Neural progenitor cell (in vitro differentiated cells): ENCODE data around the gene MPV17L2. TPM values are rescaled to one million over a fixed set of nuclear protein-coding genes. Genes with fewer than 3 reads are reported as not detected.

Experiments used
- DNase-seq: peaks from one replicate; pipeline ENCODE4 v3.0.0-alpha.2; 2016; ENCODE audit warnings: low spot score
- H2AFZ ChIP-seq: fragments of 200-600 bp; sonication (generic); replicated peaks from 2 replicates; pipeline ENCODE4 v1.6.1; 2016; ENCODE audit warnings: antibody characterized with exemption
- H3F3A ChIP-seq: fragments of 200-600 bp; sonication (generic); 2 replicates; pipeline ENCODE4 v1.6.1; 2016; ENCODE audit warnings: antibody characterized with exemption, low read depth
- H3K27ac ChIP-seq: fragments of 200-600 bp; sonication (generic); 2 replicates; pipeline ENCODE4 v1.5.1; 2016; ENCODE audit warnings: mild to moderate bottlenecking
- H3K27me3 ChIP-seq: fragments of 200-600 bp; sonication (generic); 2 replicates; pipeline ENCODE4 v1.6.1; 2016; ENCODE audit warnings: mild to moderate bottlenecking, moderate library complexity
- H3K36me3 ChIP-seq: fragments of 200-600 bp; sonication (generic); 2 replicates; pipeline ENCODE4 v1.5.1; 2016
- H3K4me1 ChIP-seq: fragments of 200-600 bp; sonication (generic); 2 replicates; pipeline ENCODE4 v1.6.1; 2016; ENCODE audit warnings: mixed run types
- H3K4me2 ChIP-seq: fragments of 200-600 bp; sonication (generic); 2 replicates; pipeline ENCODE4 v1.6.1; 2016
- H3K4me3 ChIP-seq: fragments of 200-600 bp; sonication (generic); 2 replicates; pipeline ENCODE4 v1.5.1; 2016
- H3K79me2 ChIP-seq: fragments of 200-600 bp; sonication (generic); 2 replicates; pipeline ENCODE4 v1.6.1; 2016; ENCODE audit warnings: low read depth
- H3K9ac ChIP-seq: fragments of 200-600 bp; sonication (generic); 2 replicates; pipeline ENCODE4 v1.6.1; 2016
- H3K9me3 ChIP-seq: fragments of 200-600 bp; sonication (generic); 2 replicates; pipeline ENCODE4 v1.5.1; 2016; ENCODE audit warnings: low read depth
- H4K20me1 ChIP-seq: fragments of 200-600 bp; sonication (generic); 2 replicates; pipeline ENCODE4 v1.6.1; 2016; ENCODE audit warnings: low read depth
- H3K27ac Mint-ChIP-seq: 3 replicates; pipeline ENCODE4 v1.8.0; 2021; ENCODE audit warnings: mixed read lengths
- H3K27me3 Mint-ChIP-seq: 2 replicates; pipeline ENCODE4 v1.8.0; 2022; ENCODE audit warnings: low read depth, mild to moderate bottlenecking, inconsistent platforms, moderate library complexity, mixed read lengths; ENCODE audit not compliant: insufficient read depth
- H3K36me3 Mint-ChIP-seq: 3 replicates; pipeline ENCODE4 v1.8.0; 2021; ENCODE audit warnings: mixed read lengths
- H3K4me1 Mint-ChIP-seq: 3 replicates; pipeline ENCODE4 v1.8.0; 2021; ENCODE audit warnings: mixed read lengths
- H3K4me3 Mint-ChIP-seq: 3 replicates; pipeline ENCODE4 v1.8.0; 2021; ENCODE audit warnings: mild to moderate bottlenecking, moderate library complexity, mixed read lengths
- H3K9me3 Mint-ChIP-seq: 3 replicates; pipeline ENCODE4 v1.8.0; 2020; ENCODE audit warnings: mixed read lengths
- EZH2 ChIP-seq: fragments of 200-600 bp; sonication (generic); IDR thresholded peaks from 2 replicates; pipeline ENCODE4 v1.6.1; 2017; ENCODE audit warnings: antibody characterized with exemption, mild to moderate bottlenecking, moderate library complexity
- EZH2phosphoT487 ChIP-seq: fragments of 200-600 bp; sonication (generic); IDR thresholded peaks from 2 replicates; pipeline ENCODE4 v1.6.1; 2017; ENCODE audit warnings: antibody characterized with exemption
- total RNA-seq: library from RNA; depleted of rRNA; stranded (reverse); fragments of >200 nt; gene quantifications from 2 replicates; pipeline ENCODE4 v1.2.3, GENCODE V29; 2015; ENCODE audit warnings: low replicate concordance
- TF ChIP-seq, protein P1 (sequence below): fragments of 200-600 bp; sonication (generic); IDR thresholded peaks from 2 replicates; pipeline ENCODE4 v1.5.1; 2017; ENCODE audit warnings: antibody characterized with exemption, mild to moderate bottlenecking

Gene MPV17L2
- total RNA-seq, 1 donor from 2014 or later: 28.1 TPM

- peaks cover 57% of the 10 kb centered on the region for H3K27me3 ChIP-seq
- Mint-ChIP-seq H3K4me3 (no peak overlapping the region), H3K9me3 (peaks cover 6% of the 10 kb centered on the region), H3K4me1 (peaks cover 13% of the 10 kb centered on the region), H3K27ac (no peak overlapping the region), H3K27me3 (peaks cover 42% of the 10 kb centered on the region), H3K36me3 (no peaks in the 10 kb centered on the region)
- TF ChIP-seq EZH2: no peak
- TF ChIP-seq, protein P1, sequence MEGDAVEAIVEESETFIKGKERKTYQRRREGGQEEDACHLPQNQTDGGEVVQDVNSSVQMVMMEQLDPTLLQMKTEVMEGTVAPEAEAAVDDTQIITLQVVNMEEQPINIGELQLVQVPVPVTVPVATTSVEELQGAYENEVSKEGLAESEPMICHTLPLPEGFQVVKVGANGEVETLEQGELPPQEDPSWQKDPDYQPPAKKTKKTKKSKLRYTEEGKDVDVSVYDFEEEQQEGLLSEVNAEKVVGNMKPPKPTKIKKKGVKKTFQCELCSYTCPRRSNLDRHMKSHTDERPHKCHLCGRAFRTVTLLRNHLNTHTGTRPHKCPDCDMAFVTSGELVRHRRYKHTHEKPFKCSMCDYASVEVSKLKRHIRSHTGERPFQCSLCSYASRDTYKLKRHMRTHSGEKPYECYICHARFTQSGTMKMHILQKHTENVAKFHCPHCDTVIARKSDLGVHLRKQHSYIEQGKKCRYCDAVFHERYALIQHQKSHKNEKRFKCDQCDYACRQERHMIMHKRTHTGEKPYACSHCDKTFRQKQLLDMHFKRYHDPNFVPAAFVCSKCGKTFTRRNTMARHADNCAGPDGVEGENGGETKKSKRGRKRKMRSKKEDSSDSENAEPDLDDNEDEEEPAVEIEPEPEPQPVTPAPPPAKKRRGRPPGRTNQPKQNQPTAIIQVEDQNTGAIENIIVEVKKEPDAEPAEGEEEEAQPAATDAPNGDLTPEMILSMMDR: no peak
- no peak for TF ChIP-seq EZH2phosphoT487
- H3K4me2 ChIP-seq: no peak overlapping the region
- H3K9me3 ChIP-seq: no peaks in the 10 kb centered on the region
- H3K4me3 ChIP-seq: no peak overlapping the region
- peaks cover 22% of the 10 kb centered on the region for H4K20me1 ChIP-seq
- no peak overlapping the region for H3K27ac ChIP-seq
- no peak overlapping the region for H2AFZ ChIP-seq
- DNase-seq: no peak
- peaks cover 20% of the 10 kb centered on the region for H3F3A ChIP-seq
- H3K9ac ChIP-seq: no peak overlapping the region
- H3K79me2 ChIP-seq: no peaks in the 10 kb centered on the region
- no peaks in the 10 kb centered on the region for H3K36me3 ChIP-seq
- no peaks in the 10 kb centered on the region for H3K4me1 ChIP-seq
These were observed 38.1 kb downstream of the MPV17L2 start for GRCh38 chr19:18230941-18231734.

- H3K4me1 Mint-ChIP-seq: peaks cover 11% of the 10 kb centered on the region
- TF ChIP-seq EZH2 (no peak), EZH2phosphoT487 (no peak)
- H2AFZ ChIP-seq: no peak overlapping the region
- H3K4me2 ChIP-seq: no peak overlapping the region
- peaks cover 19% of the 10 kb centered on the region for H3F3A ChIP-seq
- no peaks in the 10 kb centered on the region for H3K36me3 ChIP-seq
- H4K20me1 ChIP-seq: peaks cover 20% of the 10 kb centered on the region
- H3K4me3 Mint-ChIP-seq: no peak overlapping the region
- no peak for DNase-seq
- no peak overlapping the region for H3K9ac ChIP-seq
- no peaks in the 10 kb centered on the region for H3K79me2 ChIP-seq
- H3K27ac ChIP-seq: no peak overlapping the region
- H3K9me3 ChIP-seq: no peaks in the 10 kb centered on the region
- peaks cover 6% of the 10 kb centered on the region for H3K9me3 Mint-ChIP-seq
- no peaks in the 10 kb centered on the region for H3K4me1 ChIP-seq
- no peaks in the 10 kb centered on the region for H3K36me3 Mint-ChIP-seq
- peaks cover 57% of the 10 kb centered on the region for H3K27me3 ChIP-seq
- no peak overlapping the region for H3K27ac Mint-ChIP-seq
- H3K4me3 ChIP-seq: no peak overlapping the region
- peaks cover 38% of the 10 kb centered on the region for H3K27me3 Mint-ChIP-seq
These were observed 38.8 kb downstream of the MPV17L2 start for GRCh38 chr19:18231775-18232174.

DNA sequence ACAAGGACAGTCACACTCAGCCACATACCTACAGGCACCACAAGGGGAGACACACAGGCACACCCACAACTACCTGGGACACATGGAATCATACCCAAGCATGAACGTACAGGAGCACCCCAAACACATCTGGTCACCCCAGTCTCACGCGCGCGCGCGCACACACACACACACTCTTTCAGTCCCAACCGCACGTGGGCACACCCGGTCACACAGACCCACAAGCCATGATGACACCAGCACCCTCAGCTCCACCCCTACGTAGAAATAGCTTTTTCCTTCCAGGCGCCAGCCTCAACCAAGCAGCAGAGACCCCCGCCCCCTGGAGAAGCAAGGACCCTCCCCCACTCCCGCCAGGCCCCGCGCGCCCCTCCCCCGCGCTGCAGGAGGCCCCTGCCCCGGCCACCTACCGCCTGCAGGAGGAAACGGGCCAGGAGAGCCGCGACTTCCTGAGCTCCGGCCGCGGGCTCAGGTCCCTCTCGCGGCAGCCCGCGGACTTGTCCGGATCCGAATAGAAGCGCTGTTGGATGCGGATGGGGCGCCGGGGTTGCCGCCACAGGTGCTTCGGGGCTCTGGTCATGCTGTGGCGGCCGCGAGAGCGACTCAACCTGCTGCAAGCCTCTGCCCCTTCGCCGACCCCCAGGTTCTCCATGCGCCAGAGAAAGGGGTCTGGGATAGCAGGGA, 39.7 kb downstream of the MPV17L2 start:
- H3K27ac ChIP-seq: no peak overlapping the region
- H3K36me3 ChIP-seq: no peaks in the 10 kb centered on the region
- H3K9me3 ChIP-seq: no peaks in the 10 kb centered on the region
- peaks cover 6% of the 10 kb centered on the region for H3K9me3 Mint-ChIP-seq
- H3K4me3 ChIP-seq: peak overlapping the region; percentile 37
- H3K4me1 ChIP-seq: no peaks in the 10 kb centered on the region
- peak overlapping the region; percentile 74 for H3K4me3 Mint-ChIP-seq
- H3K79me2 ChIP-seq: no peaks in the 10 kb centered on the region
- H3K27me3 ChIP-seq: peaks cover 51% of the 10 kb centered on the region
- no peaks in the 10 kb centered on the region for H3K36me3 Mint-ChIP-seq
- no peak overlapping the region for H3K27ac Mint-ChIP-seq
- no peak overlapping the region for H2AFZ ChIP-seq
- TF ChIP-seq, protein P1: peak; percentile 47
- no peak for TF ChIP-seq EZH2phosphoT487
- no peak for DNase-seq
- peaks cover 19% of the 10 kb centered on the region for H3F3A ChIP-seq
- H3K4me1 Mint-ChIP-seq: peaks cover 6% of the 10 kb centered on the region
- peaks cover 15% of the 10 kb centered on the region for H4K20me1 ChIP-seq
- H3K9ac ChIP-seq: no peak overlapping the region
- H3K4me2 ChIP-seq: peak overlapping the region; percentile 82
- peaks cover 34% of the 10 kb centered on the region for H3K27me3 Mint-ChIP-seq
